Liver (tissue), 9 donors: ENCODE data around the gene POLR2C. TPM values are rescaled to one million over a fixed set of nuclear protein-coding genes. Genes with fewer than 3 reads are reported as not detected.

Experiments used
- DNase-seq: peaks from one replicate; pipeline ENCODE4 v3.0.0-alpha.2; 2017; ENCODE audit warnings: low spot score
- H3K27ac ChIP-seq, 2 donors: one replicate each; pipeline ENCODE4 v1.7.0; 2013; ENCODE audit warnings: inconsistent platforms in 2 of 2, low read length in 2 of 2, control low read depth in 1 of 2, low read depth in 1 of 2, mild to moderate bottlenecking in 1 of 2
- H3K27me3 ChIP-seq, 4 donors: one replicate each; pipeline versions ENCODE4 v1.6.1 to v1.7.0; 2013; ENCODE audit warnings: low read length in 3 of 4, inconsistent platforms in 1 of 4, mild to moderate bottlenecking in 1 of 4, moderate library complexity in 1 of 4; ENCODE audit not compliant: control insufficient read depth in 4 of 4, insufficient read depth in 4 of 4
- H3K36me3 ChIP-seq, 4 donors: one replicate each; pipeline versions ENCODE4 v1.6.1 to v1.7.0; 2013; ENCODE audit warnings: low read length in 3 of 4, mild to moderate bottlenecking in 3 of 4, low read depth in 1 of 4, moderate library complexity in 1 of 4; ENCODE audit not compliant: control insufficient read depth in 4 of 4, insufficient read depth in 3 of 4
- H3K4me1 ChIP-seq, 4 donors: one replicate each; pipeline versions ENCODE4 v1.6.1 to v1.7.0; 2013; ENCODE audit warnings: low read length in 3 of 4, mild to moderate bottlenecking in 3 of 4, moderate library complexity in 1 of 4; ENCODE audit not compliant: control insufficient read depth in 4 of 4, insufficient read depth in 4 of 4
- H3K4me3 ChIP-seq, 3 donors: one replicate each; pipeline versions ENCODE4 v1.6.1 to v1.7.0; 2013; ENCODE audit warnings: low read length in 3 of 3, control low read depth in 1 of 3, low read depth in 1 of 3, mild to moderate bottlenecking in 1 of 3
- H3K9ac ChIP-seq, 2 donors: one replicate each; pipeline ENCODE4 v1.7.0; 2013; ENCODE audit warnings: low read length in 2 of 2, mild to moderate bottlenecking in 2 of 2, moderate library complexity in 2 of 2, control low read depth in 1 of 2, low read depth in 1 of 2
- H3K9me3 ChIP-seq, 4 donors: one replicate each; pipeline versions ENCODE4 v1.6.1 to v1.7.0; 2013; ENCODE audit warnings: low read length in 3 of 4; ENCODE audit not compliant: control insufficient read depth in 4 of 4
- CTCF ChIP-seq: fragments of 150-350 bp; IDR thresholded peaks from 2 replicates; pipeline ENCODE4 v1.5.1; 2017; ENCODE audit warnings: improper control_type of control experiment, low read depth, low read length; ENCODE audit not compliant: missing input control
- EGR1 ChIP-seq, 2 donors: IDR thresholded peaks; 2 replicates each; pipeline ENCODE4 v1.6.1; 2016 to 2018; ENCODE audit warnings: antibody characterized with exemption in 2 of 2, low read depth in 2 of 2
- FOXA1 ChIP-seq: IDR thresholded peaks from 2 replicates; pipeline ENCODE4 v1.6.1; 2016; ENCODE audit warnings: antibody characterized with exemption
- FOXA2 ChIP-seq: IDR thresholded peaks from 2 replicates; pipeline ENCODE4 v1.6.1; 2016; ENCODE audit warnings: antibody characterized with exemption
- GABPA ChIP-seq, 2 donors: IDR thresholded peaks in 1 of 2; conservative IDR thresholded peaks in 1 of 2; 2 replicates each; pipeline ENCODE4 v1.6.1; 2016; ENCODE audit warnings: antibody characterized with exemption in 2 of 2, mild to moderate bottlenecking in 1 of 2, moderate library complexity in 1 of 2
- HNF4A ChIP-seq, 2 donors: conservative IDR thresholded peaks; 2 replicates each; pipeline ENCODE4 v1.6.1; 2016; ENCODE audit warnings: antibody characterized with exemption in 2 of 2, mild to moderate bottlenecking in 2 of 2
- HNF4G ChIP-seq: IDR thresholded peaks from 2 replicates; pipeline ENCODE4 v1.6.1; 2016; ENCODE audit warnings: antibody characterized with exemption
- JUND ChIP-seq, 2 donors: IDR thresholded peaks; 2 replicates each; pipeline ENCODE4 v1.6.1; 2016; ENCODE audit warnings: antibody characterized with exemption in 2 of 2
- NR2F2 ChIP-seq: IDR thresholded peaks from 2 replicates; pipeline ENCODE4 v1.6.1; 2016; ENCODE audit warnings: antibody characterized with exemption
- RAD21 ChIP-seq, 2 donors: IDR thresholded peaks; 2 replicates each; pipeline ENCODE4 v1.6.1; 2016; ENCODE audit warnings: antibody characterized with exemption in 2 of 2, mild to moderate bottlenecking in 2 of 2
- REST ChIP-seq: IDR thresholded peaks from 2 replicates; pipeline ENCODE4 v1.6.1; 2016; ENCODE audit warnings: antibody characterized with exemption, mild to moderate bottlenecking
- RXRA ChIP-seq, 2 donors: IDR thresholded peaks; 2 replicates each; pipeline ENCODE4 v1.6.1; 2017 to 2018; ENCODE audit warnings: antibody characterized with exemption in 2 of 2, mild to moderate bottlenecking in 1 of 2
- SP1 ChIP-seq: IDR thresholded peaks from 2 replicates; pipeline ENCODE4 v1.6.1; 2018; ENCODE audit warnings: antibody characterized with exemption, mild to moderate bottlenecking
- TAF1 ChIP-seq: conservative IDR thresholded peaks from 2 replicates; pipeline ENCODE4 v1.6.1; 2016; ENCODE audit warnings: antibody characterized with exemption, mild to moderate bottlenecking
- YY1 ChIP-seq: IDR thresholded peaks from 2 replicates; pipeline ENCODE4 v1.6.1; 2016; ENCODE audit warnings: antibody characterized with exemption, mild to moderate bottlenecking
- WGBS: extraction: QIAGEN DNeasy Blood & Tissue Kit; methylation state at CpG from one replicate; pipeline ENCODE4 v1.1.7; 2013; 5-methylcytosine and 5-hydroxymethylcytosine counted together
- polyA plus RNA-seq, 2 donors: library from polyadenylated mRNA; stranded (reverse) in 1 of 2; unstranded in 1 of 2; fragments of 200-250 nt in 1 of 2; fragments of >200 nt in 1 of 2; fragmentation: Nextera tagmentation in 1 of 2; extraction: Ambion mirVana in 1 of 2; gene quantifications; one replicate each; pipeline versions ENCODE4 v1.2.1 to v1.2.3, GENCODE V29; 2013 to 2015
- total RNA-seq, 2 donors: library from RNA; depleted of rRNA; stranded (reverse); fragments of >200 nt; gene quantifications; one replicate each; pipeline ENCODE4 v1.2.3, GENCODE V29; 2014
- TF ChIP-seq, protein P1 (sequence below): IDR thresholded peaks from 2 replicates; pipeline ENCODE4 v1.6.1; 2016; ENCODE audit warnings: antibody characterized with exemption
- TF ChIP-seq, protein P2 (sequence below): IDR thresholded peaks from 2 replicates; pipeline ENCODE4 v1.6.1; 2016; ENCODE audit warnings: antibody characterized with exemption
- donor health status: healthy.
- donor health status: healthy.
- donor health status: healthy.
- donor health status: healthy.
- donor health status: healthy.

The POLR2C gene
- total and polyA plus RNA-seq, 4 donors, result 25.4 to 68.0 (median 51.3) TPM

- Histone ChIP-seq H3K4me3 (no peak overlapping the region), H3K9ac (no peak overlapping the region), H3K9me3 (no peaks in the 10 kb centered on the region), H3K27ac (no peak overlapping the region), H3K36me3 (no peaks in the 10 kb centered on the region), H3K4me1 (no peaks in the 10 kb centered on the region), H3K27me3 (no peaks in the 10 kb centered on the region)
- no peak for TF ChIP-seq RXRA (IDR thresholded peaks at IDR 0.05)
- no peak for TF ChIP-seq YY1
- no peak for TF ChIP-seq HNF4A (conservative IDR thresholded peaks at IDR 0.05)
- no peak for TF ChIP-seq FOXA2
- no peak for TF ChIP-seq RAD21 (IDR thresholded peaks at IDR 0.05)
- TF ChIP-seq EGR1 (IDR thresholded peaks at IDR 0.05; ENCODE audit: low read depth in 2 of 2), result no peak
- no peak for TF ChIP-seq JUND (IDR thresholded peaks at IDR 0.05)
- TF ChIP-seq, protein P1, sequence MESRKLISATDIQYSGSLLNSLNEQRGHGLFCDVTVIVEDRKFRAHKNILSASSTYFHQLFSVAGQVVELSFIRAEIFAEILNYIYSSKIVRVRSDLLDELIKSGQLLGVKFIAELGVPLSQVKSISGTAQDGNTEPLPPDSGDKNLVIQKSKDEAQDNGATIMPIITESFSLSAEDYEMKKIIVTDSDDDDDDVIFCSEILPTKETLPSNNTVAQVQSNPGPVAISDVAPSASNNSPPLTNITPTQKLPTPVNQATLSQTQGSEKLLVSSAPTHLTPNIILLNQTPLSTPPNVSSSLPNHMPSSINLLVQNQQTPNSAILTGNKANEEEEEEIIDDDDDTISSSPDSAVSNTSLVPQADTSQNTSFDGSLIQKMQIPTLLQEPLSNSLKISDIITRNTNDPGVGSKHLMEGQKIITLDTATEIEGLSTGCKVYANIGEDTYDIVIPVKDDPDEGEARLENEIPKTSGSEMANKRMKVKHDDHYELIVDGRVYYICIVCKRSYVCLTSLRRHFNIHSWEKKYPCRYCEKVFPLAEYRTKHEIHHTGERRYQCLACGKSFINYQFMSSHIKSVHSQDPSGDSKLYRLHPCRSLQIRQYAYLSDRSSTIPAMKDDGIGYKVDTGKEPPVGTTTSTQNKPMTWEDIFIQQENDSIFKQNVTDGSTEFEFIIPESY, result no peak
- TF ChIP-seq CTCF, result no peak
- TF ChIP-seq HNF4G, result no peak
- no peak for DNase-seq
- 96% methylated on average over 23 of the region's 23 CpGs for WGBS
Measured at GRCh38 chr16:57512296-57513001, 50.0 kb downstream of the POLR2C start.

- no peak for DNase-seq
- Histone ChIP-seq H3K9ac (no peak overlapping the region), H3K36me3 (peaks cover 0 to 2% (median 0%) of the 10 kb centered on the region in 4 donors), H3K27me3 (no peaks in the 10 kb centered on the region), H3K4me1 (no peaks in the 10 kb centered on the region), H3K9me3 (no peaks in the 10 kb centered on the region), H3K4me3 (no peak overlapping the region), H3K27ac (no peak overlapping the region)
- WGBS, result 87% methylated on average over 14 of the region's 14 CpGs
- TF ChIP-seq, protein P1, result no peak
- TF ChIP-seq, protein P2, sequence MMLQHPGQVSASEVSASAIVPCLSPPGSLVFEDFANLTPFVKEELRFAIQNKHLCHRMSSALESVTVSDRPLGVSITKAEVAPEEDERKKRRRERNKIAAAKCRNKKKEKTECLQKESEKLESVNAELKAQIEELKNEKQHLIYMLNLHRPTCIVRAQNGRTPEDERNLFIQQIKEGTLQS, result no peak
- TF ChIP-seq HNF4A (conservative IDR thresholded peaks at IDR 0.05) (no peak), JUND (IDR thresholded peaks at IDR 0.05) (no peak), RXRA (IDR thresholded peaks at IDR 0.05) (no peak), HNF4G (no peak), SP1 (no peak), EGR1 (IDR thresholded peaks at IDR 0.05; ENCODE audit: low read depth in 2 of 2) (no peak), FOXA1 (no peak), GABPA (IDR thresholded peaks at IDR 0.05 in 1 of 2, conservative IDR thresholded peaks at IDR 0.05 in 1 of 2) (no peak), REST (no peak), NR2F2 (no peak), RAD21 (IDR thresholded peaks at IDR 0.05) (no peak), CTCF (no peak), FOXA2 (no peak), TAF1 (no peak)
Measured at GRCh38 chr16:57513371-57514102, 51.1 kb downstream of the POLR2C start.
